GM21528 (cell line): Measurements from ENCODE around the gene KRTAP4-4.
"Not testable (repeated sequence)": the region's sequence is repeated elsewhere in the genome, so short reads cannot be mapped to it uniquely, and the experiment has no call there.

Source experiments
- ATAC-seq: cut with Tn5 transposase; IDR thresholded peaks from one replicate; pipeline ENCODE4 v1.9.1; 2021; ENCODE audit warnings: mild to moderate bottlenecking, moderate library complexity; ENCODE audit not compliant: unreplicated experiment, low FRiP score

The KRTAP4-4 gene

GRCh38 chr17:41160648-41161047, at the start of gene KRTAP4-4:
Gene KRTAP4-4 (minus strand): TSS chr17:41160748. CDS start chr17:41160691, 57 bp downstream.
- no peak for ATAC-seq

GRCh38 chr17:41199421-41200078, 39.0 kb upstream of the KRTAP4-4 start:
- ATAC-seq, result no peak

- ATAC-seq, result no peak
Measured at GRCh38 chr17:41196068-41196467, 35.5 kb upstream of the KRTAP4-4 start.

- ATAC-seq, result no peak
Measured at GRCh38 chr17:41190328-41190727, 29.8 kb upstream of the KRTAP4-4 start.

GRCh38 chr17:41189837-41190318, 29.3 kb upstream of the KRTAP4-4 start, which contains the start of gene KRTAP9-1:
Gene KRTAP9-1 (plus strand): TSS chr17:41189887. CDS start chr17:41189887, 0 bp downstream.
- not testable (repeated sequence) for ATAC-seq

GRCh38 chr17:41186872-41187271, 26.3 kb upstream of the KRTAP4-4 start:
- no peak for ATAC-seq

GRCh38 chr17:41185001-41185400, 24.5 kb upstream of the KRTAP4-4 start:
- no peak for ATAC-seq

- ATAC-seq, result no peak
Measured at GRCh38 chr17:41184480-41184961, 24.0 kb upstream of the KRTAP4-4 start, which contains the start of gene KRTAP4-1. Gene KRTAP4-1 (minus strand): TSS chr17:41184911. CDS start chr17:41184854, 57 bp downstream.

GRCh38 chr17:41178843-41179616, 18.5 kb upstream of the KRTAP4-4 start:
- no peak for ATAC-seq

GRCh38 chr17:41178341-41178740, 17.8 kb upstream of the KRTAP4-4 start:
- ATAC-seq, result no peak

GRCh38 chr17:41177727-41178271, 17.3 kb upstream of the KRTAP4-4 start, which contains the start of gene KRTAP4-2:
Gene KRTAP4-2 (minus strand): TSS chr17:41178221. CDS start chr17:41178164, 57 bp downstream.
- no peak for ATAC-seq

- no peak for ATAC-seq
Measured at GRCh38 chr17:41176744-41177387, 16.3 kb upstream of the KRTAP4-4 start.

- ATAC-seq, result no peak
Measured at GRCh38 chr17:41171886-41172285, 11.3 kb upstream of the KRTAP4-4 start.

- ATAC-seq, result no peak
Measured at GRCh38 chr17:41168121-41168520, 7.6 kb upstream of the KRTAP4-4 start, which contains the start of gene KRTAP4-3. Gene KRTAP4-3 (minus strand): TSS chr17:41168221. CDS start chr17:41168172, 49 bp downstream.

- ATAC-seq, result no peak
Measured at GRCh38 chr17:41167561-41167960, 7.0 kb upstream of the KRTAP4-4 start.

GRCh38 chr17:41163828-41164227, 3.3 kb upstream of the KRTAP4-4 start:
- ATAC-seq, result no peak

- not testable (repeated sequence) for ATAC-seq
Measured at GRCh38 chr17:41160190-41160589, 358 bp downstream of the KRTAP4-4 start.

GRCh38 chr17:41153856-41154255, 6.7 kb downstream of the KRTAP4-4 start:
- no peak for ATAC-seq

- ATAC-seq, result no peak
Measured at GRCh38 chr17:41151525-41151924, 9.0 kb downstream of the KRTAP4-4 start.

GRCh38 chr17:41150026-41150425, 10.5 kb downstream of the KRTAP4-4 start:
- ATAC-seq, result no peak
